NCI-H2196 treated with DMSO at 0.1 percent for 48 hours (cell line): ENCODE results near the gene ZNF644.

Source experiments
- DNase-seq: peaks from one replicate; lab custom pipeline; 2025; ENCODE audit not compliant: unreplicated experiment; lab: John Stamatoyannopoulos, UW

Gene ZNF644

GRCh38 chr1:91022518-91022929 is 689 bp upstream of the ZNF644 start:
- no peak for DNase-seq

GRCh38 chr1:91020967-91021685 is 709 bp downstream of the ZNF644 start:
- DNase-seq: peak; percentile 66

GRCh38 chr1:91020486-91020885 is 1.3 kb downstream of the ZNF644 start:
- DNase-seq: no peak

- DNase-seq: no peak
These were observed 3.8 kb downstream of the ZNF644 start for GRCh38 chr1:91018006-91018405.

- no peak for DNase-seq
These were observed 5.9 kb downstream of the ZNF644 start for GRCh38 chr1:91015794-91016550.

GRCh38 chr1:91015358-91015780 is 6.5 kb downstream of the ZNF644 start:
- DNase-seq: no peak

- DNase-seq: no peak
These were observed 7.4 kb downstream of the ZNF644 start for GRCh38 chr1:91014475-91014874.

- DNase-seq: no peak
These were observed 8.5 kb downstream of the ZNF644 start for GRCh38 chr1:91013302-91013701.

- no peak for DNase-seq
These were observed 9.6 kb downstream of the ZNF644 start for GRCh38 chr1:91012196-91012595.

GRCh38 chr1:91011726-91012125 is 10.1 kb downstream of the ZNF644 start:
- no peak for DNase-seq

GRCh38 chr1:91007827-91008226 is 14.0 kb downstream of the ZNF644 start:
- DNase-seq: no peak

- no peak for DNase-seq
These were observed 14.7 kb downstream of the ZNF644 start for GRCh38 chr1:91007092-91007491.

- no peak for DNase-seq
These were observed 15.5 kb downstream of the ZNF644 start for GRCh38 chr1:91006113-91006908.

GRCh38 chr1:91005285-91005684 is 16.6 kb downstream of the ZNF644 start:
- DNase-seq: no peak

- DNase-seq: no peak
These were observed 17.7 kb downstream of the ZNF644 start for GRCh38 chr1:91004145-91004544.

GRCh38 chr1:90996742-90997413 is 25.0 kb downstream of the ZNF644 start:
- DNase-seq: no peak

GRCh38 chr1:90995311-90995894 is 26.4 kb downstream of the ZNF644 start:
- no peak for DNase-seq

- no peak for DNase-seq
These were observed 27.4 kb downstream of the ZNF644 start for GRCh38 chr1:90994461-90994860.

- no peak for DNase-seq
These were observed 28.6 kb downstream of the ZNF644 start for GRCh38 chr1:90993245-90993644.

- no peak for DNase-seq
These were observed 31.1 kb downstream of the ZNF644 start for GRCh38 chr1:90990779-90991178.

GRCh38 chr1:90989990-90990389 is 31.8 kb downstream of the ZNF644 start:
- no peak for DNase-seq
